ENCODE results near the gene FGFBP2.

Gene FGFBP2

DNA sequence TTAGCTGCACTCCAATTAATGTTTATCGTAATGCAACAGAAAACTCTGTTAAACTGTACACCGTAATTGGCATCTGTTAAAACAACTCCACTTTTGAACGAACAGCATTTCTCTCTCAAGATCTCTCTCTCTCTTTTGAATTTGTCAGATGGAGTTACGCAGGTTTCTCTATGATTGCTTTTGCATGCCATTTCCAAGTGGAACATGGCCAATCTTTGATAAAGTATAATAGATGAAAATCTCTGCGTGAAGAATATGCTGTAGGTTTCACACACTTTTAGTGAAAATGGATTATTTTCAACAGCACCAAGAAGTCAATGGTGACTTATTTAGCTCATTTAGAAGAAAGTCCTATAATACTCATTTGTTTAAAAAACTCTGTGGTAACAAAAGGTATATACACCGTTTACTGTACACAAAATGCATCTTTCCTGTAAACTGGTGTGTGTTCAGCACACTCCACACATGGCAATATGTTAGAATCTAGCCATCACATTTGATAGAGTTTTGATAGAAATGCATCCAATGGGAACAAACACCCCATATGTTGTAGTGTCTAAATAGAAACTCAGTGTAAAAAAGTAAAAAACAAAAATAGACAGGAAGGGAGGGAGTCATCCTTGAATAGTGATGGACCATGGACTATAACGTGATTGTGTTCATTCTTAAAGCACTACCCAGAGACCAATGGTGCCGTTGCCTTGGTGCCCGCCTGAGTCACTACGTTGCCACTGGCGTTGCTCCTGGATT, 5.8 kb upstream of the FGFBP2 start:
- in situ Hi-C loops (cut with MboI; ENCODE audit: low sequenced_read_pairs), result no loop called here

DNA sequence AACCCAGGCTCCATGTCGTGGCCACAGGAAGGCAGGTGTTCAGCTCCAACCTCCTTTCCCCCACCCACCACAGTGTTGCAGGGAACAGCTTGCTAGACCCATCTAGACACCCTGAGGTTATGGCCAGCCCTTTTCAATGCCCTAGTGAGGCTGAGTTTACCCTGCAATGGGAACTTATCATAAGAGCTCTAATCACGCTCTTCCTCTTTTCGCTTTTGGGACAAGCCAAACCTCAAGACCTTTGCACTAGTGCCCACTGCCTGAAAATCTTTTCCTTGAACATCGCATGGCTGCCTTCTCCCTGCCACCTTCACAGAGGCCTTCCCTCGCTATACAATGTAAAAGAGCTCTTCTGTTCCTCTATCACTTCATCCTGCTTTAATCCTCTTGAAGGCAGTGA, 2.4 kb upstream of the FGFBP2 start:
- in situ Hi-C loops (cut with MboI; ENCODE audit: low sequenced_read_pairs), result no loop called here

- in situ Hi-C loops (cut with MboI; ENCODE audit: low sequenced_read_pairs), result no loop called here
Measured at GRCh38 chr4:15964159-15964558, 1.2 kb upstream of the FGFBP2 start.

- in situ Hi-C loops (cut with MboI; ENCODE audit: low sequenced_read_pairs), result no loop called here
Measured at GRCh38 chr4:15963576-15963975, 601 bp upstream of the FGFBP2 start.

GRCh38 chr4:15961781-15962510, 1.0 kb downstream of the FGFBP2 start:
- in situ Hi-C loops (cut with MboI; ENCODE audit: low sequenced_read_pairs), result no loop called here

DNA sequence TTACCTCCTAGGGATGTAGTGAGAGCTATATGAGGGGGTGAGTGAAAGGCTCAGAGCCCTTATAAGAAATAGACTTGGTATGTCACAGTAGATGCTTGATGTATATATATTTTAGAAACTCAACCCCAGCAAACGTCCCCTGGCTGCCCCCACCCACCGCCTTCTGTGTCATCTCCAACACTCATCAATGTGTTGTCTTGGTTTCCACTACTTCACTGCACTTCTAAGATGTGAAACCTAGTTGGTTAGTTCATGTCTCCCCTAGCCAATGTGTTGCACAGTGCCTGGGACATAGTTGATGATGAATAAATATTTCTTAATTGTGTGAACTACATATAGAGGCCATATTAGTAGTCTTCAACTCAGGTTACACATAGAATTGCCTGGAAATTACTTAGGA, 4.4 kb downstream of the FGFBP2 start:
- in situ Hi-C loops (cut with MboI; ENCODE audit: low sequenced_read_pairs), result no loop called here

GRCh38 chr4:15956179-15956850, 6.7 kb downstream of the FGFBP2 start:
- in situ Hi-C loops (cut with MboI; ENCODE audit: low sequenced_read_pairs), result no loop called here

- in situ Hi-C loops (cut with MboI; ENCODE audit: low sequenced_read_pairs), result no loop called here
Measured at GRCh38 chr4:15955670-15956069, 7.3 kb downstream of the FGFBP2 start.

DNA sequence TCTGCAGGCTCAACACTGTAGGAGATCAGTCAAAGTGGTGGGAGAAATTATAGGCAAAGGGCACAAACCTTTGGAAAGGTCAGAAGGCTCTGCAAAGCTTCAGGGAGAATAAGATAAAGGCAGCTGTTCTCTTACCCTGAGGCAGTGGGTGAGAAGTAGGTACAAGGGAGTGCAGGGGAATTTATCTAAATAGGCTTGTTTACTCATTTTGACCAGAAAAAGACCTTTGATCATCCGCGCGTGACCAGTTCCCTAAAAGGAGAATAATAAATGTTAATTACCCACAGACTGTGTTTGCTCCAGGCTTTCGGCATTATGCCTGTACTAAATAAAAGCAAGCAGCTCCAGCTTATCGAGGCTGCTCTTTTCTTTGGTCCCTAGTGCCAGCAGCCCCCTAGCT, 9.3 kb downstream of the FGFBP2 start:
- in situ Hi-C loops (cut with MboI; ENCODE audit: low sequenced_read_pairs), result no loop called here

DNA sequence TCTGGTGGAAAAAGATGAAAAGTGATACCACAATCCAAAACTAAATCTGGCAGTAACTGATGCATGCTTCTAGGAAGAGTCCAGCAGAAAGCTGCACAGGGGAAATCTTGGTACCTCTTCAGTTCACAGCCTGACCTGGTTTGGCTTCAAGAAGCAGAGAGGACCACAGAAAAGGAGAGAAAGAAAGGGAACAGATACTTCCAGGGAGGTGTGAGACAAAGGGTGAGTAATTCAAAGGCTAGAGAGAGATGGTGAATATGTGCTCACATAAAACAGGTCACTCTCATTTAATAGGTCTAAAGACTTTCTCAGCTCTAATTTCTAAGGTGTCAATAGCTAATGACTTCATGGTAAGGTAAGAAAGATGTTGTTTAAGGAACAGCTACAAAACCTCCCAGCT, 11.2 kb downstream of the FGFBP2 start:
- in situ Hi-C loops (cut with MboI; ENCODE audit: low sequenced_read_pairs), result no loop called here

DNA sequence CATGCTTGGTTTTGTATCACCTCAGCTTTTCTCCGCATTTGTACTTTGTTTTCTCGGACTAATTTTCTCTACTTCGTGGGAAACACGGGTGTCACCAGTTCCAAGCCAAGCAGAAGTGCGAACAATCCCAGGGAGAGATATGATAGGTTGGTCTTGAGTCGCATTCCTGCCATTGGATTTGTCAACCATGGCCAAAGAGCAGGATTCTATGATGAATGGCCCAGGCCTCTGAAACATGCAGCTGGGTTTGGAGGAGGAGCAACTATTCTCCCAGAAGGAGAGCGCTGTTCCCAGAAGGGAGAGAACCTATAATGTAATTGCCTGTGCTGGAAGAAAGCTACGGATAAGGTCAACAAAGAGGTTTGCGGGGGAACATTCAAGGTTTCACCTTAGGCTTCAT, 14.1 kb downstream of the FGFBP2 start:
- in situ Hi-C loops (cut with MboI; ENCODE audit: low sequenced_read_pairs), result no loop called here

DNA sequence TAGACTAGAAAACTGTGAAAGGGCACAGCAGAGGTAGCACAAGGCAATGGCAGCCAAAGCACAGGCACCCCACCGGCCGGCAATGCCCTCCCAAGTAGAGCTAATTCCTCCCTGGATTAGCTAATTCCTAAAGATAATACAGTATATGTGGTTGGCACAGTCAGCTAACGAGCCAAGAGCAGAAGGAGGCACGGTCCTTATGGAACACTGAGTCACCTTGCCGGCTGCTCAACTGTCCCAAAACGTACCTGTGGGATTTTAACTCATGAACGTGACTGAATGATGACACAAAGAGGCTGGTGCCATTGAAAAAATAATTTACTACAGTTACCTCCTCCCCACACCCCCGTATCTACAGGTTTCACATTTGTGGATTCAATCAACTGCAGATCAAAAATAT, 15.3 kb downstream of the FGFBP2 start:
- in situ Hi-C loops (cut with MboI; ENCODE audit: low sequenced_read_pairs), result no loop called here

DNA sequence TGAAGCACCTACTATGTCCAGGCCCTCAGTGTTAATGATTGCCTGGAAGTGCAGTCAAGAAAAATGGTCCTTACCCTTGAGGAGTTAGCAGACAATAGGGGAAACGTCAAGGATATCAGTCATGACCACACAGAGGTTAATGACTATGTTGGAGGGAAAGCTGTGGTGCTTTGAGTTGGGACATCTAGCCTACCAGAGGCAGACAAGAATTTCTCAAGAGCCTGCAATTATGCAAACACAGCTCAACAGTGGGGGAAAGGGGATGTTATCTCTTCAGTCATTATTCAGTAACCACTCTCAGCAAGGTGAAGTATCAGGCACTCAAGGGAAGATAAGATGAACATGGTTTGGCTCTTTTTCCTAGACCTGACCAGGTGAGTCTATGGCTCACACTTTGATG, 17.5 kb downstream of the FGFBP2 start:
- in situ Hi-C loops (cut with MboI; ENCODE audit: low sequenced_read_pairs), result no loop called here

- in situ Hi-C loops (cut with MboI; ENCODE audit: low sequenced_read_pairs), result no loop called here
Measured at GRCh38 chr4:15944895-15945294, 18.1 kb downstream of the FGFBP2 start.

- in situ Hi-C loops (cut with MboI; ENCODE audit: low sequenced_read_pairs), result no loop called here
Measured at GRCh38 chr4:15942283-15942682, 20.7 kb downstream of the FGFBP2 start.

GRCh38 chr4:15938640-15939039, 24.3 kb downstream of the FGFBP2 start, which contains the start of gene FGFBP1:
Gene FGFBP1, minus strand, starts transcription at chr4:15938740. Its CDS starts 2,108 bp downstream, at chr4:15936632.
- in situ Hi-C loops (cut with MboI; ENCODE audit: low sequenced_read_pairs), result no loop called here

- in situ Hi-C loops (cut with MboI; ENCODE audit: low sequenced_read_pairs), result no loop called here
Measured at GRCh38 chr4:15938182-15938581, 24.8 kb downstream of the FGFBP2 start.

DNA sequence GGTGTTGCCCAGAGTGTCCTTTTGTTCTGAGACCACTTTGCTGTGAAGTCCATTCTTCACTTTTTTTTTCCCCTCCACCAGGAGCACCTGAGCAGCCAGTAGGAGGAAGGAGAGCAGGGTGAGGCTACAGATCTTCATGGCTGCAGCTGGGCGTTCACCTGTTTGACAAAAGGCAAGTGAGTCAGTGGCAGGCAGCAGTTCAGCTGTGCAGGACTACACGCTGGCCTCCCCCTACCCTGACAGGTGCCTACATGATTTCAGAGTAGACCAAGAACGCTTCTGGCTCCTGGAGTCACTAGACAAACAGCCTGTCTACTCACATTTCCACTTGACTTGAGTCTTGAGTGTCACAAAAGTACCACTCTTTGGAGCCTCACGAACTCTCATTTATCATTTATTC, 26.5 kb downstream of the FGFBP2 start:
- in situ Hi-C loops (cut with MboI; ENCODE audit: low sequenced_read_pairs), result no loop called here

DNA sequence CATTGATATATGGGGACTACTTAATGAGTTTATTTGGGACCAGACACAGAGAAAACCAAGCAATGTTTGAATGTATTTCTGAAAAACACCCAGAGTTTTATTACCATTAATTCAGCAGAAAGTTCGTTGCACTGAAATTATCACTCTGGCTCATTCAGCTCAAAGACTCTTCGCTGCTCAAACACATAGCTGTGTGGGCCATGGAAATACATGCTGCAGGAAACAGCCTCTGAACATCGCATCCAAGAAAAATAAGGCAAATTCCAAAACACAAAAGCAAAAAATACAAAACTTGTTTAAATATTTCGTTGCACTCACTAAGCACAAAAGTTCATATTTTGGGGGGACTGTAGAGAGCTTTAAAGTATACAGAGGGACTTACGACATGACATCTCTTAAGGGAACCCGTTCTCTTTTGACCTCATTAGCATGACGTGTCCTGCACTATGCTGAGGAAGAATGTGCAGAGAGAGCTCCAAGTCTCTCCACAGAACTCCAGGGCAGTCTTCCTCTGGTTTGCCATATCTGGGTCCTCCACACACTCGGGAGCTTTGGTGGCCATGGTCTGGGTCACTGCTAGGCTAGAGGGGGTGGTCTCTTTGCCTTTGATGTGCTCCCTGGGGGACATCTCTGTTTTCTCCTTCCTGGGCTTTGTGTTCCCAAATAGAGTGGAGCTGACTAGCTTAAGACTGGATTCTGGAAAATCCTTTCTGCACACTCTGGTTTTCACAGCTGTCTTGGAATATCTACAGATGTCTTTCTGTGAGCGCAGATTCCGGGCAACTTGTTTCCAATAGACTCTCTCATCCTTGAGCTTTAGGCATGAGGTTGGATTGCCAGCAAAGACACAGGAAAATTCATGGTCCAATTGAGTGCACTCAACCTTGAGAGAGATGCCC, 27.2 kb downstream of the FGFBP2 start:
- in situ Hi-C loops (cut with MboI; ENCODE audit: low sequenced_read_pairs), result no loop called here

DNA sequence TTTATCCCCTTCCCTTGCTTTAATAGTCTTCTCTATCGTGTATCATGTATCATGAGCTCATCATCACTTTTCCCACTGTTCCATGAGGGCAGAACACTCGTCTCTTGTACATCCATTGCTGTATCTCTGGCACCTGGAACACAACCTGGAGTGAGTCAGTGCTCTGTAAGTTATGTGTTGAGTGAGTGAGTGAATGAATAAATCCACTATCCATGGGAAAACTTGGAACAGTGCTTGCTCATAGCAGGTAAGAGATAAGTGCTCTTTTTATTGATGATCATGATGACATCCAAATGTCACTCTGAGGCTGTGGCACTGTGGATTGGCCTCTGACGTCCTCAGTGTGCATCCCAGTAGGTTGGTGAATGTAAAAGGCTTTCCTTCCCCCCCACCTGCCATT, 28.7 kb downstream of the FGFBP2 start:
- in situ Hi-C loops (cut with MboI; ENCODE audit: low sequenced_read_pairs), result no loop called here
